Stimulated activated CD8-positive, alpha-beta memory T cell treated with anti-CD3 and anti-CD28 coated beads, Interleukin-2, amount 100 ng/mL, for 48 hours (primary cell): ENCODE results near the gene RASGRF1.

Experiments used
- DNase-seq, 2 donors: peaks; one replicate each; pipeline ENCODE4 v3.0.0-alpha.2; 2020; ENCODE audit warnings: low read depth in 2 of 2

The RASGRF1 gene

GRCh38 chr15:78912316-78912715 is 178.3 kb downstream of the RASGRF1 start:
- no peak for DNase-seq

- no peak for DNase-seq
These were observed 180.3 kb downstream of the RASGRF1 start for GRCh38 chr15:78910271-78910670.
